Measurements from ENCODE around the gene CD34.

GRCh38 chr1:207858806-207859205 lies 52.1 kb downstream of the CD34 start:
- TF ChIP-seq POLR2A (IDR thresholded peaks at IDR 0.05; ENCODE audit: low read length) (no peak), GATA1 (IDR thresholded peaks at IDR 0.05; ENCODE audit: low read depth, low read length) (no peak)
